Mucosa of rectum (tissue), 2 donors: Measurements from ENCODE around the gene DNAJC13.
"Not testable (repeated sequence)": the region's sequence is repeated elsewhere in the genome, so short reads cannot be mapped to it uniquely, and the experiment has no call there.

ENCODE experiments used
- H3K27ac ChIP-seq, 2 donors: one replicate each; pipeline ENCODE4 v1.7.0; 2013; ENCODE audit warnings: inconsistent platforms in 2 of 2, low read depth in 2 of 2, low read length in 2 of 2
- H3K27me3 ChIP-seq, 2 donors: one replicate each; pipeline ENCODE4 v1.7.0; 2013; ENCODE audit warnings: low read length in 2 of 2; ENCODE audit not compliant: control insufficient read depth in 2 of 2, insufficient read depth in 2 of 2
- H3K36me3 ChIP-seq, 2 donors: one replicate each; pipeline ENCODE4 v1.7.0; 2013; ENCODE audit warnings: low read length in 2 of 2; ENCODE audit not compliant: control insufficient read depth in 2 of 2, insufficient read depth in 2 of 2
- H3K4me1 ChIP-seq, 2 donors: one replicate each; pipeline ENCODE4 v1.7.0; 2013; ENCODE audit warnings: low read length in 2 of 2, mild to moderate bottlenecking in 1 of 2; ENCODE audit not compliant: control insufficient read depth in 2 of 2, insufficient read depth in 2 of 2
- H3K4me3 ChIP-seq, 2 donors: one replicate each; pipeline ENCODE4 v1.7.0; 2013; ENCODE audit warnings: low read length in 2 of 2
- H3K9ac ChIP-seq, 2 donors: one replicate each; pipeline ENCODE4 v1.7.0; 2013; ENCODE audit warnings: low read length in 2 of 2, low read depth in 1 of 2, mild to moderate bottlenecking in 1 of 2
- H3K9me3 ChIP-seq, 2 donors: one replicate each; pipeline ENCODE4 v1.7.0; 2013; ENCODE audit warnings: low read length in 2 of 2; ENCODE audit not compliant: control insufficient read depth in 2 of 2
- donor health status: healthy.
- donor health status: Normal muscosa, but diverticular disease.

Gene DNAJC13

GRCh38 chr3:132550579-132551305 is 133.4 kb downstream of the DNAJC13 start:
- H3K36me3 ChIP-seq = no peaks in the 10 kb centered on the region
- no peaks in the 10 kb centered on the region for H3K4me1 ChIP-seq
- no peak overlapping the region for H3K9ac ChIP-seq
- H3K4me3 ChIP-seq = no peak overlapping the region
- H3K9me3 ChIP-seq = no peaks in the 10 kb centered on the region
- no peak overlapping the region for H3K27ac ChIP-seq
- H3K27me3 ChIP-seq = no peaks in the 10 kb centered on the region

- Histone ChIP-seq H3K9ac (no peak overlapping the region), H3K4me3 (no peak overlapping the region), H3K27ac (no peak overlapping the region), H3K4me1 (no peaks in the 10 kb centered on the region), H3K27me3 (no peaks in the 10 kb centered on the region), H3K36me3 (peaks cover 0 to 5% of the 10 kb centered on the region in 2 donors), H3K9me3 (no peaks in the 10 kb centered on the region)
Measured at GRCh38 chr3:132553826-132554225, 136.5 kb downstream of the DNAJC13 start.

GRCh38 chr3:132554437-132554836 is 137.1 kb downstream of the DNAJC13 start:
- Histone ChIP-seq H3K27me3 (no peaks in the 10 kb centered on the region), H3K4me1 (no peaks in the 10 kb centered on the region), H3K4me3 (no peak overlapping the region), H3K27ac (no peak overlapping the region), H3K9ac (no peak overlapping the region), H3K9me3 (no peaks in the 10 kb centered on the region), H3K36me3 (peaks cover 0 to 5% of the 10 kb centered on the region in 2 donors)

GRCh38 chr3:132555306-132556035 is 138.2 kb downstream of the DNAJC13 start:
- Histone ChIP-seq H3K27ac (no peak overlapping the region), H3K4me3 (no peak overlapping the region), H3K9ac (no peak overlapping the region), H3K9me3 (no peaks in the 10 kb centered on the region), H3K36me3 (peaks cover 0 to 5% of the 10 kb centered on the region in 2 donors), H3K4me1 (no peaks in the 10 kb centered on the region), H3K27me3 (no peaks in the 10 kb centered on the region)

GRCh38 chr3:132556036-132556386 is 138.7 kb downstream of the DNAJC13 start:
- not testable (repeated sequence) for H3K4me1 ChIP-seq, H3K9me3 ChIP-seq, H3K4me3 ChIP-seq, H3K36me3 ChIP-seq, H3K27ac ChIP-seq, H3K27me3 ChIP-seq, H3K9ac ChIP-seq

- Histone ChIP-seq H3K27me3 (no peaks in the 10 kb centered on the region), H3K4me1 (no peaks in the 10 kb centered on the region), H3K9ac (no peak overlapping the region), H3K9me3 (no peaks in the 10 kb centered on the region), H3K27ac (no peak overlapping the region), H3K36me3 (peaks cover 0 to 5% of the 10 kb centered on the region in 2 donors), H3K4me3 (no peak overlapping the region)
Measured at GRCh38 chr3:132556508-132557159, 139.3 kb downstream of the DNAJC13 start.

- Histone ChIP-seq H3K9ac (no peak overlapping the region), H3K4me3 (no peak overlapping the region), H3K36me3 (peaks cover 0 to 5% of the 10 kb centered on the region in 2 donors), H3K27me3 (no peaks in the 10 kb centered on the region), H3K27ac (no peak overlapping the region), H3K4me1 (no peaks in the 10 kb centered on the region), H3K9me3 (no peaks in the 10 kb centered on the region)
Measured at GRCh38 chr3:132561003-132561402, 143.7 kb downstream of the DNAJC13 start.

GRCh38 chr3:132563420-132564069 is 146.2 kb downstream of the DNAJC13 start:
- Histone ChIP-seq H3K9ac (no peak overlapping the region), H3K36me3 (peaks cover 0 to under 1% of the 10 kb centered on the region in 2 donors), H3K9me3 (no peaks in the 10 kb centered on the region), H3K4me3 (no peak overlapping the region), H3K27me3 (no peaks in the 10 kb centered on the region), H3K4me1 (no peaks in the 10 kb centered on the region), H3K27ac (no peak overlapping the region)

- Histone ChIP-seq H3K27ac (no peak overlapping the region), H3K9ac (no peak overlapping the region), H3K9me3 (no peaks in the 10 kb centered on the region), H3K4me3 (no peak overlapping the region), H3K4me1 (no peaks in the 10 kb centered on the region), H3K27me3 (no peaks in the 10 kb centered on the region), H3K36me3 (no peaks in the 10 kb centered on the region)
Measured at GRCh38 chr3:132564070-132564465, 146.8 kb downstream of the DNAJC13 start.

GRCh38 chr3:132568422-132568821 is 151.1 kb downstream of the DNAJC13 start:
- Histone ChIP-seq H3K9ac (no peak overlapping the region), H3K4me3 (no peak overlapping the region), H3K9me3 (no peaks in the 10 kb centered on the region), H3K27ac (no peak overlapping the region), H3K4me1 (no peaks in the 10 kb centered on the region), H3K27me3 (no peaks in the 10 kb centered on the region), H3K36me3 (no peaks in the 10 kb centered on the region)
